Measurements from ENCODE around the gene MRPL9.
A peak's percentile ranks its signal among the peaks of the same experiment; 100 is the strongest.

MRPL9 gene

DNA sequence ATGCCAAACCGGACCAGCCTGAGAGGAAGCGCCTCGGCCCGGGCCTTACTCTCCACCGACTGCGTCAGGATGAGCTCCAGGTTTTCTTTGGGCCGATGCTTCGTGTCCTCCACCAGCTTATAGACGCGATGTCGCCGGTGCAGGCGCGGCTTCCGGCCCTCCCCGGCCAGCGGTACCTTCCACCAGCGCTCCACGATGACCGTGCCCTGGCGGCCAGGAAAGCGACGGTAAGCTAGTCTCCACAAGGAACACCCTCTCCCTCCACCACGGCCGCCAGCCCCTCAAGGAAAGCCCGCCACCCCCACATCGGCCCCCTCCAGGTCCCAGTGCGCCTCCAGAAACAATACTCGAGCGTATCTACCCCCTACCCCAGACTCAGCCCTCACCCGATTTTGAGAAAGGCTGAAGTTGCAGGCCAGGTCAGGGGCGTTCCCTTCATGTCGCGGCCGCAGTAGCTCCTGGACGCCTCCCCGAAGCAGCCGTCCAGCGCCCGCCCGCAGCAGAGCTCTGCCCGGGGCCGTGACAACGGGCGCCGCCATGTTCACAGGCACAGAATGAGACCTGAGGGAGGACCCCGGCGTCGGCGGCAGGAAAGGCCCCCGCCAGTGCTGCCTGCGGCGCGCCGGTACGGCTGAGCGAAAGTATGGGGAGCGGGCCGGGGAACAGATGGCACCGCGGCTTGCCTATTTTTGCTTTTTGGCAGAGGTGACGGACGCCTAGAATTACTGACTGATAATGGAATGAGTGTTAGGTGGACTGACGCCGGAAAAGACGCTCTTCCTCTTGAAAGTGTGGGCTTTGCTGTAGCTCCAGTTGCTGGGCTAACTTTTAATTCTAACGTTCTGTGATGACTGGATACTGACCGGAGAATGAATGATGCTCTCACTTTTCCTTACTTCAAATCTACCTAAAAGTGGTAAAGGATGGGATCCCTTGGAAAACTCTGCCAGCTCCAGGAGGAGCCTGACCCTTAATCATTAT is at the start of gene MRPL9:
Gene MRPL9 (minus strand): TSS at position 556 of the 981 bp plus-strand sequence. CDS start 17 bp downstream, at position 539.
- H3K4me3 ChIP-seq (ENCODE audit: control insufficient read depth, low read depth, low read length): peak within 1 kb of the TSS; percentile 84
- TF ChIP-seq, protein P1, sequence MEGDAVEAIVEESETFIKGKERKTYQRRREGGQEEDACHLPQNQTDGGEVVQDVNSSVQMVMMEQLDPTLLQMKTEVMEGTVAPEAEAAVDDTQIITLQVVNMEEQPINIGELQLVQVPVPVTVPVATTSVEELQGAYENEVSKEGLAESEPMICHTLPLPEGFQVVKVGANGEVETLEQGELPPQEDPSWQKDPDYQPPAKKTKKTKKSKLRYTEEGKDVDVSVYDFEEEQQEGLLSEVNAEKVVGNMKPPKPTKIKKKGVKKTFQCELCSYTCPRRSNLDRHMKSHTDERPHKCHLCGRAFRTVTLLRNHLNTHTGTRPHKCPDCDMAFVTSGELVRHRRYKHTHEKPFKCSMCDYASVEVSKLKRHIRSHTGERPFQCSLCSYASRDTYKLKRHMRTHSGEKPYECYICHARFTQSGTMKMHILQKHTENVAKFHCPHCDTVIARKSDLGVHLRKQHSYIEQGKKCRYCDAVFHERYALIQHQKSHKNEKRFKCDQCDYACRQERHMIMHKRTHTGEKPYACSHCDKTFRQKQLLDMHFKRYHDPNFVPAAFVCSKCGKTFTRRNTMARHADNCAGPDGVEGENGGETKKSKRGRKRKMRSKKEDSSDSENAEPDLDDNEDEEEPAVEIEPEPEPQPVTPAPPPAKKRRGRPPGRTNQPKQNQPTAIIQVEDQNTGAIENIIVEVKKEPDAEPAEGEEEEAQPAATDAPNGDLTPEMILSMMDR (conservative IDR thresholded peaks at IDR 0.05; ENCODE audit: control insufficient read depth, insufficient read depth, low read depth, low read length): no peak
- DNase-seq (ENCODE audit: low read depth): peak; percentile 69

DNA sequence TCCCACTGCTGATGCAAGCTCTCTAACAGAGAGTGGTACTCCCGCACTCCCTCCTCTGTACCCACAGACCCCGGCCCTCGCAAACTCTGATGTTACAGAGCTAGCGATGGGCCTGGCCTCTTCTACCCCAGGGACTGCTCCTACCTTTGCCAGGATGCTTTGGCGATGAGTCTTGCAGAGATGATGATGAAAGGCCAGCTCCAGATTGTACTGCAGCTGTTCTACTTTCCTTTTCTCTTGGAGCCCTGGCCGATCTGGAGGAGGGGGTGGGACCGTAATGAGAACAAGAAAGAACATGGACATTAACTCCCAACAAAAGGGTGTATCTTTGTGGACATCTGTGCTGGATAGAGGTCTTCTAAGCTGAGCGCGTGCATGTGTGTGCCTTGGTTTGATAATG is 47.9 kb upstream of the MRPL9 start:
- H3K4me3 ChIP-seq (ENCODE audit: control insufficient read depth, low read depth, low read length): no peak overlapping the region
- DNase-seq (ENCODE audit: low read depth): peak; percentile 65
- TF ChIP-seq, protein P1 (conservative IDR thresholded peaks at IDR 0.05; ENCODE audit: control insufficient read depth, insufficient read depth, low read depth, low read length): no peak

DNA sequence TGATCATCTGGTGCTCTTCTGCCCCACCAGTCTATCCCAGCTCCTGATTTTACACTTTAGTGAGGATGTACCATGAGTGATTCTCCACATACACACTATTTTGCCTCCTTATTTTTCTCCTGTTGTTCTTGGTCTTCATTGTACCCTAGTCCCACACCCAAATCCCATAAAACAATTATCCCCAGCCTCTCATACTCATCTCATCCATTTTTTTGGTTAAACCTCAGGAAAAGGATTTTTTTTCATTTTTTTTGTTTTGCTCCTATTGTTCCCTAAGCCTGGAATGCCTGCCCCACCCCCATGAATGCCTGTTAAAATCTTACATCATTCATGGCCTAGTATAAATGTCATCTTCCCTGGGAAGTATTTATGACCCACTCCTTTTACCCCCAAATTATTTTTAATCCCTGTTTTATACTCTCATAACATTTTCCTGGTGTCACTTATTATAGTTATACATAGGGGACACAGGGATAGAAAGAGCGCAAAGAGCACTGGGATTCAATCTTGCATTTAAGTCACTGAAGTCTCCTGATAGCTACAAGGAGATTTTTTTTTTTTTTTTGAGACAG is 46.8 kb upstream of the MRPL9 start:
- no peak for DNase-seq (ENCODE audit: low read depth)
- no peak overlapping the region for H3K4me3 ChIP-seq (ENCODE audit: control insufficient read depth, low read depth, low read length)
- TF ChIP-seq, protein P1 (conservative IDR thresholded peaks at IDR 0.05; ENCODE audit: control insufficient read depth, insufficient read depth, low read depth, low read length): no peak

GRCh38 chr1:151809290-151809984 is 46.1 kb upstream of the MRPL9 start:
- TF ChIP-seq, protein P1 (conservative IDR thresholded peaks at IDR 0.05; ENCODE audit: control insufficient read depth, insufficient read depth, low read depth, low read length): no peak
- H3K4me3 ChIP-seq (ENCODE audit: control insufficient read depth, low read depth, low read length): no peak overlapping the region
- DNase-seq (ENCODE audit: low read depth): no peak

- no peak for DNase-seq (ENCODE audit: low read depth)
- H3K4me3 ChIP-seq (ENCODE audit: control insufficient read depth, low read depth, low read length): no peak overlapping the region
- TF ChIP-seq, protein P1 (conservative IDR thresholded peaks at IDR 0.05; ENCODE audit: control insufficient read depth, insufficient read depth, low read depth, low read length): no peak
Observed at GRCh38 chr1:151807766-151808165, 44.5 kb upstream of the MRPL9 start.

DNA sequence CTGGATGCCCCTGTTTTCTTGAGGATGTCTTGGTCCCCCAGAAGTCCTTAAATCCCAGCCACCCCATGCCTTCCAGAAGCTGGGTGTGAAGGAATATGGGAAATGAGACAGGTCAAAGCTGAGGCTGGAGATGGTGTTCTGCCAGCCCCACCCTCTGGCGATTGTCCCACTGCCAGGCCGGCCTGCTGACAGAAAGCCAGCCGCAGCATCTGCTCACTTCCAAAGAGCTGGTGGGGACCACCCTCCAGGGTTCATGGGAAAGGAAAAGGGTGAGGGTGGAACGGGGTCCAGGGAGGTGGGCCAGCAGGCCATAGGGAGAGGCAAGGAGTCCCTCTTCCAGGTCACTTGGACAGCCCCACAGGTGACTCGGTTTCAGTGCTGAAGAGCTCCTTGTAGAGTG is 43.8 kb upstream of the MRPL9 start:
- no peak for DNase-seq (ENCODE audit: low read depth)
- no peak overlapping the region for H3K4me3 ChIP-seq (ENCODE audit: control insufficient read depth, low read depth, low read length)

More for the DNA sequence above, 43.8 kb upstream of the MRPL9 start:
- TF ChIP-seq, protein P1 (conservative IDR thresholded peaks at IDR 0.05; ENCODE audit: control insufficient read depth, insufficient read depth, low read depth, low read length): no peak

Measured in fibroblast of mammary gland (primary cell).